ENCODE results near the gene GATC. TPM values are rescaled to one million over a fixed set of nuclear protein-coding genes. Genes with fewer than 3 reads are reported as not detected.
"Not testable (repeated sequence)": the region's sequence is repeated elsewhere in the genome, so short reads cannot be mapped to it uniquely, and the experiment has no call there.

The GATC gene
- total RNA-seq, 1 donor from 2014 or later = 12.3 TPM

DNA sequence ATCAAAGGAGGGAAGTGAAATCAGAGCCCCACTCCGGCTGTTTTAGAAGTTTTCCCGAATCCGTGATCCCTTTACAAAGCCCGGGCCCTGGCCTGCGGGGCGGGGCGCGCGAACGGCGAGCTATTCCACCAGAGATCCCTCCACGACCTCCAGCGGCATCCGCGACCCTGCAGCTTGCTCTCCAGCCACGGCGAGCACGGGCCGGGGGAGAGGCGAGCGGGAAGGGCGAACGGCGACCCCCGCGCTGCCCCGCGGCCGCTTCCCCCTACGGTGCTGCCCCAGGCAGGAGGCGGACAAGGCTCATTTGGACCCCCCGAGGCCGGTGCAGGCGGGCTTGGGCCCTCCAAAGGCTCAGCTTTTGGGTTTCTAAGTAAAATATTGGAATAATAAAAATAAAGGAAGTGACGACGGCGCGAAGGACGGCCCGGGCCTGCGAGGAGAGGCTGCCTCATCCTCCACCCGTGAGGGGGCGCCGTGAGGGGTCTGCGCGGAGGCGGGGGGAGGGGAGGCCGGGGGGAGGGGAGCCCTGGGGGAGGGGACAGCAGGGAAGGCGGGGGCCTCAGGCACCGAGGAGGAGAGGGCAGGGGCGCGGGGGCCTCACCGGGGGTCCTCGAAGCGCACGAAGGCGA, 22.7 kb downstream of the GATC start:
- no peak for DNase-seq (ENCODE audit: low read depth)

GRCh38 chr12:120469450-120470149, 23.4 kb downstream of the GATC start, which contains the start of gene SRSF9:
SRSF9 (minus strand) TSS chr12:120469748; CDS start chr12:120469609, 139 bp downstream.
- DNase-seq (ENCODE audit: low read depth) = peak; percentile 97

- DNase-seq (ENCODE audit: low read depth) = no peak
Measured at GRCh38 chr12:120470150-120470784, 24.0 kb downstream of the GATC start.

GRCh38 chr12:120472521-120472920, 26.3 kb downstream of the GATC start:
- no peak for DNase-seq (ENCODE audit: low read depth)

DNA sequence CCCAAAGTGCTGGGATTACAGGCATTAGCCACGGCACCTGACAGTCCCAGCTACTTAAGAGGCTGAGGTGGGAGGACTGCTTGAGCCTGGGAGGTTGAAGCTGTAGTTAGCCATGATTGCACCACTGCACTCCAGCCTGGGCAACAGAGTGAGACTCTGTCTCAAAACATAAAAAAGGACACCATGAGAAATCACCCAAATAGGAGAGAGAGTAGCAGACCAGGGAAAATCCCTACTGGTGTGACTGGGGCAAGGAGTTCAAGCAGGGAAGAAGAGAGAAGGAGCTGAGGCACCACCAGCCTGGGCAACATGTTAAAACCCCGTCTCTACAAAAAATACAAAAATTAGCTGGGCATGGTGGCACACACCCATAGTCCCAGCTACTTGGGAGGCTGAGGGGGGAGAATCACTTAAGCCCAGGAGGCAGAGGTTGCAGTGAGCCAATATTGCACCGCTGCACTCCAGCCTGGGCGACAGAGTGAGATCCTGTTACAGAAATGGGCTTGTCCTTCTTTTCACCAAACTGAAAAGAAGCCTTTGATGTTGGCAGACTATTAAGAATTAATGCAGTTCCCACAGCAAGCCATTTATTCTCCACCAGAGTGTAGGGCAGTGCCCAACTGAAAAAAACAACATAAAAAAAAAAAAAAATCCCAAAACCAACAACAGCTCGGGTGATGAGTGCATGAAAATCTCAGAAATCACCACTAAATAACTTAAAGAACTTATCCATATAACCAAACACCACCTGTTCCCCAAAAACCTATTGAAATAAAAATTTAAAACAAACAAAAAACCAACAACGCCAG, 27.8 kb downstream of the GATC start:
- no peak for DNase-seq (ENCODE audit: low read depth)

DNA sequence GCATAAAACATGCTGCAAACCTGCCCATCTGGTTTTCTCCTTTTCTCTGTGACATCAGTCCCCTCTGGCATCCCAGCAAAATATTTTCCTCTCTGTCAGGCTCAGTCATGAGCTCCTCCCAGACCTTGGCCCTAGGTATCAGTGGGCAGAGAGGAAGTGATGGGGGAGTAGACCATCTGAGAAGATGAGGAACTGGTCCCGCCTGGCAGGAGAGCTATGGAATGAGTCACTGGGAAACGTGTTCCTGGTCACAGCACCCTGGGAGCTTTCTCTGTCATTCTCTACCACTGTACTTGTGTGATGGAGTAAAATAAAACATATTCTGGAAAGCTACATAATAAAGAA, 28.3 kb downstream of the GATC start:
- peak; percentile 36 for DNase-seq (ENCODE audit: low read depth)

GRCh38 chr12:120475643-120476042, 29.4 kb downstream of the GATC start:
- no peak for DNase-seq (ENCODE audit: low read depth)

DNA sequence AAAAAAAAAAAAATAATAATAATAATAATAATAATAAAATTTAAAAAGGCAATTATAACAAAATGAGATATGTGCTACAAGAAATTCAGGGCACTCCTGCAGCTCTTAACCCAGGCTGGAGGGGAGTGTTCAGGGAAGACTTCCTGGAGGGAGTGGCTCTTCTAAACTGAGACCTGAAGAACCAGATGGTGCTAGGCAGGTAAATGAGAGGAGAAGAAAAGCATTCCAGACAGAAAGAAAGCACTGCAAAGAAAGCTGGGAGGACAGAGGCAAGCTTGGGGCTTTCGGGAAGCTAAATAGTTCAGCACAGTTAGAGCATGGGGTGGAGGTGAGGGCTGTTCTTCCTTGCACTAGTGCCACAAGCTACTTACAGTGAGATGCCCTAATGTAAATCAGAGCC, 33.2 kb downstream of the GATC start:
- DNase-seq (ENCODE audit: low read depth) = no peak

- DNase-seq (ENCODE audit: low read depth) = no peak
Measured at GRCh38 chr12:120480211-120480610, 34.0 kb downstream of the GATC start.

- no peak for DNase-seq (ENCODE audit: low read depth)
Measured at GRCh38 chr12:120481022-120481767, 35.0 kb downstream of the GATC start.

- DNase-seq (ENCODE audit: low read depth) = no peak
Measured at GRCh38 chr12:120483621-120484020, 37.4 kb downstream of the GATC start.

DNA sequence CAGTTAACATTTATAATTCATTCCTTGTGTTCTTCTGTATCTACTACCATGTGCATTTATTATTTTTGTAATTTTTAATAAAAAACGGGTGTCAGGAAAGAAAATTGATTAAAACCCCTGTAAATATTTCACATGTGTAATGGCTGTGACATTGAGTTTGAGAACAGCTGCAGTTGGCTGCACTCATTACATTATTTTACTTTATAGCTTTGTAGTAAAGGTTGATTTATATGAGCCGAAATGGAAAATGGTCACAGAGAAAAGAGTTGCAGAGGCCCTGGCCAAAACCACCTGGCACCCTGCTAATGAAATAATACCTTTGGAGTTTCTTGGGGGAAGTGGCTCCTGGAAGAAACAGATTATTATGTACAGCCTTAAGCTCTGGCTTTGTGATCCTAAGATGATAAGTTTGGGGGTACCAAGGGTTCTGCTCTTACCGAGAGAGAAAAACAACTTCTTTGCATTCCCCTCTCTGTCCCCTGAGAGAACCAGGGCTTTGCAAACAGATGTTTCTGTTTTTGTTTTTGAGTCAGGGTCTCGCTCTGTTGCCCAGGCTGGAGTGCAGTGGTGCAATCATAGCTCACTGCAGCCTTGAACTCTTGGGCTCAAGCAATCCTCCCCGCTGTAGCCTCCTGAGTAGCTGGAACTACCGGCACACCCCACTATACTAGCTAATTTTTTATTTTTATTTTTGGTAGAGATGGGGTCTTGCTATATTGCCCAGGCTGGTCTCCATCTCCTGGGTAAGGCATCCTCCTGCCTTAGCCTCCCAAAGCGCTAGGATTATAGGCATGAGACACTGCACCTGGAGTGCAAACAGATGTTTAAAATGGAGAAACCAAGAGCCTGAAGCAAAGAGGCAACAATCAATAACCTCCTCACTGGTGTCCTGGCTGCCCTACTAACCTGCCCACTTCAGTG, 40.0 kb downstream of the GATC start:
- DNase-seq (ENCODE audit: low read depth) = no peak

DNA sequence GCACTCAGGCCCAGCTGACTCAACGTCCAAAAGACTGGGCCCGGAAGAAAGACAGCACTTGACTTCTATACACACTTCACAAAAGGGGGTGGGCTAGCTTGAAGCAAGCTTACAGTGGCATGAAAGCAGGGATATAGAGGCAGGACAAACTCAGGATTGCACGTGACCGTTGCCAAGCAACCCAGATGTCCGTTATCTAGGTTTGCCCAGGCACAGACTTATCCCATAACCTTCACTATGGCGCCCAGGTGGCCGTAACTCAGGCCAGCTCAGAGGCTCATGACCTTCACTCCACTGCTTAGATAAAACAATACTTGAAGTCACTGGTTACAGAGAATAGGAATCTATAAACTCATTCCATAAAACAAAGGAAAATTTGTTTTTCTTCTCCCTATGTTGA, 41.3 kb downstream of the GATC start:
- not testable (repeated sequence) for DNase-seq (ENCODE audit: low read depth)

- DNase-seq (ENCODE audit: low read depth) = no peak
Measured at GRCh38 chr12:120488057-120488640, 41.9 kb downstream of the GATC start.

DNA sequence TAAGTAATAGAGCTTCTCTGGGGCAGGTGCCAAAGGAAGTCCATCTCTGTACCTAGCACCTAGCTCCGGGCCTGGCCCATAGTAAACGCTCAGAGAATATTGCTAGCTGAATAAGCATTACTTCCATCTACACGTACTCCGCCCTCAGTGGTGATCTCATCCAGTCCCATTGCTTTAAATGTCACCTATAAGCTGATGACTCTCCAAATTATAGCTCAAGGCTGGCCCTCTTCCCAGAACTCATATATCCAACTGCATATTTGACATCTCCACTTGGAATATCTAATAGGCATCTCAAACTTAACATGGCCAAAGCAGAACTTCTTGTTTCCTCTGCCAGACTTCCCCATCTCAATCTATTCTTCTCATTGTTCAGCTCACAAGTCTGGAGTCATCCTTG, 42.8 kb downstream of the GATC start:
- no peak for DNase-seq (ENCODE audit: low read depth)

DNA sequence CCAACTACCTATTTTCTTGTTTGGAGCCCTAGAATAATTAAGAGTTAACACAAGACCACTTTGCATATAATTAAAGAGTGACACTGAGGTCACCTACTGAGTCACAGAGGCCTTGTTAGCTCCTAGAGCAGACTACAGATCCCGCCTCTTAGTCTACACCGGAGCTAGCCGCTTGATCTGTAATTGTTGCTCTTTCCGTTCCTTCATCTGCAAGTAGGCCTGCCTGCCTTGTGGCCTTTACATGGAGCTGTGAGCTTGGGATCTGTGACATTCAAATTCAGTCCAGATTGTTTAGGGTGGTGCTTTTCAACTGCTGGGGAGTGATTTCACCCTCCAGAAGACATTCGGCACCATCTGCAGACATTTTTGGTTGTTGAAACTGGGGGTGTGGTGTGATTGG, 44.1 kb downstream of the GATC start:
- DNase-seq (ENCODE audit: low read depth) = no peak

GRCh38 chr12:120490833-120491512, 44.7 kb downstream of the GATC start:
- DNase-seq (ENCODE audit: low read depth) = no peak

GRCh38 chr12:120495186-120495730, 49.0 kb downstream of the GATC start:
- DNase-seq (ENCODE audit: low read depth) = no peak
